H1 (cell line): Measurements from ENCODE around the gene CAMKK1. TPM values are rescaled to one million over a fixed set of nuclear protein-coding genes. Genes with fewer than 3 reads are reported as not detected.

Experiments
- CEBPB ChIP-seq: IDR thresholded peaks from 2 replicates; pipeline ENCODE4 v1.6.1; 2012; ENCODE audit warnings: low read depth, low read length
- CHD1 ChIP-seq: IDR thresholded peaks from 2 replicates; pipeline ENCODE4 v1.6.1; 2012; ENCODE audit warnings: low read depth, low read length, improper control_type of control experiment
- GABPA ChIP-seq: IDR thresholded peaks from 2 replicates; pipeline ENCODE4 v1.6.1; 2011; ENCODE audit warnings: mild to moderate bottlenecking, low read length, moderate library complexity, borderline replicate concordance; ENCODE audit not compliant: insufficient read depth
- SIN3A ChIP-seq, 2 experiments: IDR thresholded peaks in 1 of 2; conservative IDR thresholded peaks in 1 of 2; 2 replicates each; pipeline ENCODE4 v1.6.1; 2011 to 2012; ENCODE audit warnings: low read length in 2 of 2, improper control_type of control experiment in 1 of 2, low read depth in 1 of 2, mild to moderate bottlenecking in 1 of 2
- polyA plus RNA-seq, 7 experiments: library from polyadenylated mRNA; depleted of rRNA in 3 of 7; stranded (reverse) in 5 of 7; unstranded in 2 of 7; fragments of >200 nt in 5 of 7; fragments of 200-250 nt in 2 of 7; gene quantifications; 1 replicate in 5 of 7; 2 replicates in 1 of 7; 4 replicates in 1 of 7; pipeline versions ENCODE4 v1.2.1 to v1.2.3, GENCODE V29; 2011 to 2013; ENCODE audit warnings: missing spikeins in 2 of 7, mixed read lengths in 2 of 7
- total RNA-seq: library from RNA; stranded (reverse); fragmentation: NEBNext Ultra II Directional; extraction: Animal tissue kit (Norgen Biotek cat#: 25700); gene quantifications from 2 replicates; pipeline ENCODE4 v1.2.1, GENCODE V29; 2021
- TF ChIP-seq, protein P1 (sequence below), 3 experiments: IDR thresholded peaks; 1 replicate in 2 of 3; 2 replicates in 1 of 3; pipeline versions ENCODE4 v1.5.1 to v1.6.1; 2011; ENCODE audit warnings: low read length in 3 of 3, mild to moderate bottlenecking in 3 of 3, inconsistent platforms in 2 of 3, low read depth in 1 of 3, moderate library complexity in 1 of 3; ENCODE audit not compliant: insufficient read depth in 1 of 3; ENCODE audit errors: control extremely low read depth in 1 of 3

Gene CAMKK1
- total and polyA plus RNA-seq, 2 of the 8 experiments (the other 6 are each of a cell fraction or from before 2014, with no cell fraction given): 7.1 to 7.6 TPM

DNA sequence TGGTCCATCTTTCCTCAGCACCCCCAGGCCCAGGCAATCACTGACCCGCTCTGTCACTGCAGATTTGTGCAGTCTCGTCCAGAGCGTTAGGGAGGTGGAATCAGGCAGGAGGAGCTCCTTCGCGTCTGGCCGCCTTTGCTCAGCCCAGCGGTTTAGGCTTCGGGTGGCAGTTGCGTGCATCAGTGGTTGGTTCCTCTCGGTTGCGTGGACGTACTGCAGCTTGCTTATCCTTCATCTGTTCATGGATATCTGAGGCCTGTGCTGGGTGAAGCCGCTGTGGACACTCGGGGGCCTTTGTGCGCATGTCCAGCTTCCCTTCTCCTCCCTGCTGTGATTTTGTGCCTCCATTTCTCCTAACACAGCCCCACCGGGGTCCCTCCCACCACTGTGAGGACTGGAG, 28.2 kb upstream of the CAMKK1 start (continued):
- TF ChIP-seq SIN3A (conservative IDR thresholded peaks at IDR 0.05 in 1 of 2, IDR thresholded peaks at IDR 0.05 in 1 of 2; ENCODE audit: low read depth in 1 of 2, low read length in 2 of 2) (no peak), GABPA (no peak), CHD1 (no peak), CEBPB (no peak)
- TF ChIP-seq, protein P1, sequence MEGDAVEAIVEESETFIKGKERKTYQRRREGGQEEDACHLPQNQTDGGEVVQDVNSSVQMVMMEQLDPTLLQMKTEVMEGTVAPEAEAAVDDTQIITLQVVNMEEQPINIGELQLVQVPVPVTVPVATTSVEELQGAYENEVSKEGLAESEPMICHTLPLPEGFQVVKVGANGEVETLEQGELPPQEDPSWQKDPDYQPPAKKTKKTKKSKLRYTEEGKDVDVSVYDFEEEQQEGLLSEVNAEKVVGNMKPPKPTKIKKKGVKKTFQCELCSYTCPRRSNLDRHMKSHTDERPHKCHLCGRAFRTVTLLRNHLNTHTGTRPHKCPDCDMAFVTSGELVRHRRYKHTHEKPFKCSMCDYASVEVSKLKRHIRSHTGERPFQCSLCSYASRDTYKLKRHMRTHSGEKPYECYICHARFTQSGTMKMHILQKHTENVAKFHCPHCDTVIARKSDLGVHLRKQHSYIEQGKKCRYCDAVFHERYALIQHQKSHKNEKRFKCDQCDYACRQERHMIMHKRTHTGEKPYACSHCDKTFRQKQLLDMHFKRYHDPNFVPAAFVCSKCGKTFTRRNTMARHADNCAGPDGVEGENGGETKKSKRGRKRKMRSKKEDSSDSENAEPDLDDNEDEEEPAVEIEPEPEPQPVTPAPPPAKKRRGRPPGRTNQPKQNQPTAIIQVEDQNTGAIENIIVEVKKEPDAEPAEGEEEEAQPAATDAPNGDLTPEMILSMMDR (IDR thresholded peaks at IDR 0.05; ENCODE audit: control extremely low read depth in 1 of 3, insufficient read depth in 1 of 3, low read depth in 1 of 3, low read length in 3 of 3): no peak
